ENCODE results near the gene AHRR.

AHRR gene

DNA sequence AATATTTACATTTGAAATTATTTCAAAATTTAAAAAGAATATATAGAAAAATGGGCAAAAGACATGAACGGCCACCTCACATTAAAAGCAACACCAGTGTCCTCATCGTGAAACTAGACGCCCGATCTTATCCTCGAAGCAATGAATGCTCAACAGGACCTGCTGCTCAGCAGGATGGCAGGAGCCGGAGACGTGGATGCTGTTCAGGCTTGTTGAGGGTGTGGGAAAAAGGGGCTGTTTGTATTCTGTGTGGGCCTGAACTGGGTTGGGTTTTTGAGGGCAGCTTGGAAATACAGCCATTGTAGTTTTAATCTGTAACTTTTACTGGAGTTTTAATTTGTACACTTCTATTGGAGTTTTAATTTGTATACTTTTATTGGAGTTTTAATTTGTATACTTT, 141.8 kb downstream of the AHRR start:
- no peak overlapping the region for H3K27ac ChIP-seq
- TF ChIP-seq, protein P1, sequence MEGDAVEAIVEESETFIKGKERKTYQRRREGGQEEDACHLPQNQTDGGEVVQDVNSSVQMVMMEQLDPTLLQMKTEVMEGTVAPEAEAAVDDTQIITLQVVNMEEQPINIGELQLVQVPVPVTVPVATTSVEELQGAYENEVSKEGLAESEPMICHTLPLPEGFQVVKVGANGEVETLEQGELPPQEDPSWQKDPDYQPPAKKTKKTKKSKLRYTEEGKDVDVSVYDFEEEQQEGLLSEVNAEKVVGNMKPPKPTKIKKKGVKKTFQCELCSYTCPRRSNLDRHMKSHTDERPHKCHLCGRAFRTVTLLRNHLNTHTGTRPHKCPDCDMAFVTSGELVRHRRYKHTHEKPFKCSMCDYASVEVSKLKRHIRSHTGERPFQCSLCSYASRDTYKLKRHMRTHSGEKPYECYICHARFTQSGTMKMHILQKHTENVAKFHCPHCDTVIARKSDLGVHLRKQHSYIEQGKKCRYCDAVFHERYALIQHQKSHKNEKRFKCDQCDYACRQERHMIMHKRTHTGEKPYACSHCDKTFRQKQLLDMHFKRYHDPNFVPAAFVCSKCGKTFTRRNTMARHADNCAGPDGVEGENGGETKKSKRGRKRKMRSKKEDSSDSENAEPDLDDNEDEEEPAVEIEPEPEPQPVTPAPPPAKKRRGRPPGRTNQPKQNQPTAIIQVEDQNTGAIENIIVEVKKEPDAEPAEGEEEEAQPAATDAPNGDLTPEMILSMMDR (conservative IDR thresholded peaks at IDR 0.05): no peak

GRCh38 chr5:463952-464351, 142.4 kb downstream of the AHRR start:
- TF ChIP-seq, protein P1 (conservative IDR thresholded peaks at IDR 0.05): no peak
- no peak overlapping the region for H3K27ac ChIP-seq

DNA sequence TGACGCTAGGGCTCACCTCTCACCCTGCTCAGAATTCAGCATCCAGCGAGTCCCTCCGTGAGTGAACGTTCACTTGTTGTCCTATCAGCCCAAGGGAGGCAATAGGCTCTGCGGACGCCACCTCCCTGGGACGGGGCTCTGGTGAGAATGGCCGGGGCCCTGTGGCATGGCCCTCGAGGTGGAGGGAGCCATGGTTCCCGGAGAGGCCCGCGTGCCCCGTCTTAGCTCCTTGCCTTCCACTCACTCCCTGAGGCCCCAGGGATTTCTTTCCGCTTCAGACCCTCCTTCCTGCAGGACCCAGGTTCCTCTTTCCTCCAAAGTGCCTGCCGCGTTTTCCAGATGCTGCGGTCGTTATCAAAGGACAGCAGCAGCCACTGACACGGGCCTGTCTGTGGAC, 142.9 kb downstream of the AHRR start:
- no peak overlapping the region for H3K27ac ChIP-seq
- TF ChIP-seq, protein P1 (conservative IDR thresholded peaks at IDR 0.05): no peak

DNA sequence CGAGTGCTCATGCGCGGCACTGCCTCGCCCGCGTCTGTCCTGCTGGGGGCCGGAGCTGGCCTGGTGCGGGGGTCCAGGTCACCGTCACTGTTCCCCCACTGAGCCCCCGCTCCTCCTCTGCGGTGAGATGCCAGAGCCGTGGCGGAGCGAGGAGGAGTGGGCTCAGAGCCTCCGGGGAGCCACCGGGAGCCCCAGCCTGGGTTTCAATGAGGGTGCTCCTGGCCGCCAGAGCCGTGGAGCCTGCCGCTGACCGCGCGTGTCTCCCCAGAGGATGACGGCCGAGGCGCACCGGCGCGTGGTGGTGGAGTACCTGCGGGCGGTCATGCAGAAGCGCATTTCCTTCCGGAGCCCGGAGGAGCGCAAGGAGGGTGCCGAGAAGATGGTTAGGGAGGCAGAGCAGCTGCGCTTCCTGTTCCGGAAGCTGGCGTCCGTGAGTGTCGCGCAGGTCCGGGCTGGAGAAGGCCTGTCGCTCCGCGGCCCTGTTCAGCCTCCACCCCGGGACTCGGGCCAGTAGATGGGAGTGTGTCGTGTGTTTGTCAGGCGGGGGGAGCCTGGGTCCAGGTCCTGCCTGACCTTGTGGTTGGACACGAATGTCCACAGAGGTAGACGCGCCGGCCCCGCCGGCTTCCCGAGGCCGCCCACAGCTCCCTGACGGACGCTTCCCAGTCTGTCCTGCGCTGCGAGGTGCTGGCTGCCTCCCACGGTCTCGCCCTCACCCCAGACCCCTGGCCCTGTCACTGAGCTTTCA, 143.5 kb downstream of the AHRR start:
- TF ChIP-seq, protein P1 (conservative IDR thresholded peaks at IDR 0.05): no peak
- H3K27ac ChIP-seq: no peak overlapping the region

DNA sequence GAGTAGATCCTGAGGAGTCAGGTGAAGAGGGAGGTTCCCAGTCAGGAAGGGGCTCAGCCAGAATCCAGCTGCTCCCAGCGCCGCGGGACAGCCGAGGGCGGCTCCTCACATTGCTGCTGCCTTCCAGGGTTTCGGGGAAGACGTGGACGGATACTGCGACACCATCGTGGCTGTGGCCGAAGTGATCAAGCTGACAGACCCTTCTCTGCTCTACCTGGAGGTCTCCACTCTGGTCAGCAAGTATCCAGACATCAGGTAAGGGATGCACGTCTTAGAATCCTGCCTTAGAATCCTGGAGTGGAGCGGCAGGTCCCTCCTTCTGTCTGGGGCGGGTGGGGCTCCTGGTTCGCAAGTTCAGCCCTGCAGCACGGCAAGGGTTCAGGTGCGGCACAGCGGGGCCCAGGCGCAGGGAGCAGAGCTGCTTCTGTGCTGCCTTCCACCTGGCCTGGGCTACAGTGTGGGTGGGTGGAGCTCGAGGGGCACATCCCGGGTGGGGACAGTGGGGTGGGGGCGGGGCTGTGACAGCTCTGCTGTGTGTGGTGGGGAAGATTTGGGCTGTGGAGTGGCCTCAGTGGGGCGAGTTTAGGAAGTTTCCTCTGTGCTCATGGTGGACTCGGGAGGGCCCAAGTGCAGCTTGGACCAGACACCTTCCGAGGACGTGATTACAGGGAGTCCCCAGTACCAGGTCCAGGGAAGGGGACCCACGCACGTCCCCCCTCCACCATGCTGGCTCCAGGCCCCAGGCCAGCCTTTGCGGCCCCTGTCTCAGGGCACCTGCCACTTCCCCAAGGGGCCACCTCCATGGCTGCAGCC, 144.3 kb downstream of the AHRR start:
- TF ChIP-seq, protein P1 (conservative IDR thresholded peaks at IDR 0.05): no peak
- H3K27ac ChIP-seq: no peak overlapping the region

DNA sequence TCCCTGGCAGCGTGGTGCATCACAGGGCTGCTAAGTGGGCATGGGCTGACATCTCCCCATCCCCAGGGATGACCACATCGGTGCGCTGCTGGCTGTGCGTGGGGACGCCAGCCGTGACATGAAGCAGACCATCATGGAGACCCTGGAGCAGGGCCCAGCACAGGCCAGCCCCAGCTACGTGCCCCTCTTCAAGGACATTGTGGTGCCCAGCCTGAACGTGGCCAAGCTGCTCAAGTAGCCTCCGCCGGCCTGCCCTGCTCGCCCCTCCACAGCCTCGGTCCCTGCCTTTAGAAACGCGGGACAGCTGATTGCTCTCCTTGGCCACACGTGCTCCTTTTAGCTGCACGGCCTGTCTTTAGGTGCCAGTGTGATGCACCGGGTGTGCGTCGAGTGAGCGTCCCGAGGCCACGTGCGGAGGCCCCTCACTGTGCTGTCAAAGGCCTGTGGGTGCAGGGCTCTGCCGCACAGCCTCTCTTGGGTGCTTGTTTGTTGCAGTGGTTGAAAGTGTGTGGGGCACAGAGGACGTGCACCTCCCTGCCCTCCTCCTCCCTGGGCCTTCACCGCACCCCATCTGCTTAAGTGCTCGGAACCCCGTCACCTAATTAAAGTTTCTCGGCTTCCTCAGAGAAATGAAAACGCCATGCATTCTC, 145.3 kb downstream of the AHRR start:
- H3K27ac ChIP-seq: no peak overlapping the region
- TF ChIP-seq, protein P1 (conservative IDR thresholded peaks at IDR 0.05): no peak

DNA sequence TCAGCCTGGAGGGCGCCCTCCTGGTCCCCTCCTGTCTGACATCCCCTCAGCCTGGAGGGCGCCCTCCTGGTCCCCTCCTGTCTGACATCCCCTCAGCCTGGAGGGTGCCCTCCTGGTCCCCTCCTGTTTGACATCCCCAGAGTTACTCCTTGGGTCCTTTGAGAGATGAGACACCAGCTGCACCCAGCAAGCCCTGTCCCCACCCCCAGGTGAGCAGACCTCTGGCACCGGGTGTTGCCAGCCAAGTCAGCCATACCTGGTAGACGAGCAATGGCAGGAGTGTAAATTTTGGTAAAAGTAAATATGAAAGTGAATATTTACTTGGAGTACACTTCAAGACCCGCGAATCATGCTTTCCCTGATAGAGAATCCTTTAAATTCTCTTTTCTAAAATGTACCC, 146.9 kb downstream of the AHRR start:
- TF ChIP-seq, protein P1 (conservative IDR thresholded peaks at IDR 0.05): no peak

More for the DNA sequence above, 146.9 kb downstream of the AHRR start:
- H3K27ac ChIP-seq: no peak overlapping the region
